Measurements from ENCODE around the gene PPIL1.

DNA sequence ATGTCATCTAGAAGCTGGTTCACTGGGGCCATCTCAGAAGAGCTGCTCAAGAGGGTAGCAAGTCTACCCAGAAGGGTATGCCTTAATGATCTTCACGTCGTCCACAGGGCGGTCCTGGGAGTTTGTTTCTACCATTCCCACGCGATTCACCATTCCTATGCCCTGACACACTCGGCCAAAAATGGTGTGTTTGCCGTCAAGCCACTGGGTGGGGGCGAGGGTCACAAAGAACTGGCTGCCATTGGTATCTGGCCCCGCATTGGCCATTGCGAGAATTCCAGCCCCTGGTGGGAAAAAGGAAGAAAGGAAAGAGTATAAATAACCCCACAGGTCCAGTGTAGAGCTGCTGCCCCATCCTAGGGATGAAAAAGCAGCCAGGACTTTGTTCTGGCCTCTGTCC lies 18.9 kb downstream of the PPIL1 start:
- TF ChIP-seq CTCF (IDR thresholded peaks at IDR 0.05), result no peak
- no peak for TF ChIP-seq POLR2A (IDR thresholded peaks at IDR 0.05)

All from lower leg skin (tissue), 3 donors.